ENCODE results near the gene NLGN1.

The NLGN1 gene

GRCh38 chr3:174253196-174253823 lies 855.8 kb downstream of the NLGN1 start:
- no peak for DNase-seq (ENCODE audit: low read depth)
- H3K4me3 ChIP-seq (ENCODE audit: low read length) = no peak overlapping the region
- TF ChIP-seq CTCF (conservative IDR thresholded peaks at IDR 0.05; ENCODE audit: low read length) = no peak

GRCh38 chr3:174253940-174254339 lies 856.4 kb downstream of the NLGN1 start:
- no peak for TF ChIP-seq CTCF (conservative IDR thresholded peaks at IDR 0.05; ENCODE audit: low read length)
- DNase-seq (ENCODE audit: low read depth) = no peak
- no peak overlapping the region for H3K4me3 ChIP-seq (ENCODE audit: low read length)

- no peak overlapping the region for H3K4me3 ChIP-seq (ENCODE audit: low read length)
- TF ChIP-seq CTCF (conservative IDR thresholded peaks at IDR 0.05; ENCODE audit: low read length) = no peak
- no peak for DNase-seq (ENCODE audit: low read depth)
These were observed 857.9 kb downstream of the NLGN1 start for GRCh38 chr3:174255454-174255853.

GRCh38 chr3:174266476-174266875 lies 868.9 kb downstream of the NLGN1 start:
- H3K4me3 ChIP-seq (ENCODE audit: low read length) = no peak overlapping the region
- no peak for DNase-seq (ENCODE audit: low read depth)
- TF ChIP-seq CTCF (conservative IDR thresholded peaks at IDR 0.05; ENCODE audit: low read length) = no peak

- TF ChIP-seq CTCF (conservative IDR thresholded peaks at IDR 0.05; ENCODE audit: low read length) = no peak
- no peak for DNase-seq (ENCODE audit: low read depth)
- H3K4me3 ChIP-seq (ENCODE audit: low read length) = no peak overlapping the region
These were observed 870.5 kb downstream of the NLGN1 start for GRCh38 chr3:174268061-174268460.

GRCh38 chr3:174268586-174268985 lies 871.0 kb downstream of the NLGN1 start:
- no peak for DNase-seq (ENCODE audit: low read depth)
- H3K4me3 ChIP-seq (ENCODE audit: low read length) = no peak overlapping the region
- no peak for TF ChIP-seq CTCF (conservative IDR thresholded peaks at IDR 0.05; ENCODE audit: low read length)

GRCh38 chr3:174270841-174271240 lies 873.3 kb downstream of the NLGN1 start:
- H3K4me3 ChIP-seq (ENCODE audit: low read length) = no peak overlapping the region
- DNase-seq (ENCODE audit: low read depth) = peak; percentile 86
- TF ChIP-seq CTCF (conservative IDR thresholded peaks at IDR 0.05; ENCODE audit: low read length) = no peak
